ENCODE results near the gene ZNF587B.
"Not testable (repeated sequence)": the region's sequence is repeated elsewhere in the genome, so short reads cannot be mapped to it uniquely, and the experiment has no call there.

The ZNF587B gene

GRCh38 chr19:57819475-57820148 is 10.5 kb upstream of the ZNF587B start:
- peak; percentile 52 for DNase-seq

DNA sequence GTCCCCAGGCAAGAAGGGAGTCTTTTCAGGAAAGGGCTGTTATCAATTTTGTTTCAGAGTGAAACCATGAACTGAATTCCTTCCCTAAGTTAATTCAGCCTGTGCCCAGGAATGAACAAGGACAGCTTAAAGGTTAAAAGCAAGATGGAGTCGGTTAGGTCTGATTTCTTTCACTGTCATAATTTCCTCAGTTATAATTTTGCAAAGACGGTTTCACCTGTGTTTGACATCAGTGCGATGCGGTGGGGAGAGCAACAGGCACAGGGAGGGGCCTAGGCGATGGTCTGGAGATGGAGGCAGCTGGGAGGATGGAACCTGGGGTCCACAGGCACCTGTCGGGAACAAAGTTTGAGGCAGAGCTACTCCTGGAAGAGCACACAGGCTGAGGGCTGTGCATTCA is 9.5 kb upstream of the ZNF587B start:
- no peak for DNase-seq

GRCh38 chr19:57821095-57821494 is 9.0 kb upstream of the ZNF587B start:
- not testable (repeated sequence) for DNase-seq

GRCh38 chr19:57821501-57821900 is 8.6 kb upstream of the ZNF587B start:
- not testable (repeated sequence) for DNase-seq

DNA sequence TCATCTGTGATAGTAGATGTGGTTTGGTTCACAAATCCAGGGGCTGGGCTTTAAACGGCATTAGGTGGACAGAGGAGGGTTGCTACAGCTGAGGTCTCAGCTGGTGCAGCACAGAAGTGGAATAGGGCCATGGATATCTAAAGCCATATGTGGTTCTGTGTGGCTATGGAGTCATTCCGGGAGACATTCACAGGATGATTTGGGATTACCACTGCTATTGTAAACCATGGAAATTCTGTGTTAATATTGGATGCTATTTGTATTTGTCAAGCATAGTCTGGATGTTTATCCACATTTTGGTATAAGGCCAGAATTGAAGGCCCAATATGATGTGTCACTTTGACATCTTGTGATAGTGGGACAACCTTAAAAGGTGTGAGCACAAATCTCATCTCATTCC is 6.9 kb upstream of the ZNF587B start:
- DNase-seq, result not testable (repeated sequence)

GRCh38 chr19:57823608-57824007 is 6.5 kb upstream of the ZNF587B start:
- DNase-seq, result not testable (repeated sequence)

GRCh38 chr19:57825511-57825910 is 4.6 kb upstream of the ZNF587B start:
- DNase-seq, result no peak

GRCh38 chr19:57829316-57829715 is 783 bp upstream of the ZNF587B start:
- no peak for DNase-seq

GRCh38 chr19:57836991-57837390 is 6.9 kb downstream of the ZNF587B start:
- DNase-seq, result not testable (repeated sequence)

DNA sequence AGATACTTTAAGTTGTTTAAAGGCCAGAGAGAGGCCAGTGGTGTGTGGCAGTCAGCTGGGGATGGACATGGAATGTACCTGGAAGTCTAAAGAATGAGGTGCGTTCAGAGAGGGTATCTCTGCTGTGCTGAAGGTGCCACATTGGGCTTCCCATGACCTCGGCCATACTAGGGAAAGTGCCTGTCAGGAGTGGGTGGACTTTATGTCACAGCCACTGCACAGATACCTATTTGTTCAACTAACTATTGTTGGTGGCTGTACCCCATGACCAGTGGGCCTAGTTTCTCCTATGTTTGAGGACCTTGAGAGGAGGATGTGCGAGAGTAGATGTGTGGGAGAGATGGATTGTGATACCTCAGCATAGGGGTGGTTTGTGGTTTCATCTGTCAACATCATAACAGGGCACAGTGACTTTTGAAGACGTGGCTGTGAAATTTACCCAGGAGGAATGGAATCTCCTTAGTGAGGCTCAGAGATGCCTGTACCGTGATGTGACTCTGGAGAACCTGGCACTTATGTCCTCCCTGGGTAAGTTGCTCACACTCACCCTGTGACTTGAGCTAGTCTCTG is 8.6 kb downstream of the ZNF587B start:
- DNase-seq, result not testable (repeated sequence)

DNA sequence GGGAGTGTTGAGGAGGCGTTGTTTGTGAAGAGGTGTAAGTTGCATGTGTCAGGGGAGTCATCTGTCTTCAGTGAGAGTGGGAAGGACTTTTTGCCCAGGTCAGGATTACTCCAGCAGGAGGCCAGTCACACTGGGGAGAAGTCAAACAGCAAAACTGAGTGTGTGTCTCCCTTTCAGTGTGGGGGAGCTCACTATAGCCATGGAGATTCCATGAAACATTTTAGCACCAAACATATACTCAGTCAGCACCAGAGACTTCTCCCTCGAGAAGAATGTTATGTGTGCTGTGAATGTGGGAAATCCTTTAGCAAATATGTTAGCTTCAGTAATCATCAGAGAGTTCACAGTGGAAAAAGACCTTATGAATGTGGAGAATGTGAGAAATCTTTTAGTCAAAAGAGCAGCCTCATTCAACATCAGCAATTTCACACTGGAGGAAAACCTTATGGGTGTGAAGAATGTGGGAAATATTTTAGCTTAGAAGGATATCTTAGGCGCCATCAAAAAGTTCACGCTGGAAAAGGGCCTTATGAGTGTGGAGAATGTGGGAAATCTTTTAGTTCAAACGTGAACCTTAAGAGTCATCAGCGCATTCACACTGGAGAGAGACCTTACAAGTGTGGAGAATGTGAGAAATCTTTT is 11.1 kb downstream of the ZNF587B start:
- DNase-seq, result no peak

- not testable (repeated sequence) for DNase-seq
Measured at GRCh38 chr19:57847164-57847563, 17.1 kb downstream of the ZNF587B start.

- not testable (repeated sequence) for DNase-seq
Measured at GRCh38 chr19:57849162-57849665, 19.1 kb downstream of the ZNF587B start.

DNA sequence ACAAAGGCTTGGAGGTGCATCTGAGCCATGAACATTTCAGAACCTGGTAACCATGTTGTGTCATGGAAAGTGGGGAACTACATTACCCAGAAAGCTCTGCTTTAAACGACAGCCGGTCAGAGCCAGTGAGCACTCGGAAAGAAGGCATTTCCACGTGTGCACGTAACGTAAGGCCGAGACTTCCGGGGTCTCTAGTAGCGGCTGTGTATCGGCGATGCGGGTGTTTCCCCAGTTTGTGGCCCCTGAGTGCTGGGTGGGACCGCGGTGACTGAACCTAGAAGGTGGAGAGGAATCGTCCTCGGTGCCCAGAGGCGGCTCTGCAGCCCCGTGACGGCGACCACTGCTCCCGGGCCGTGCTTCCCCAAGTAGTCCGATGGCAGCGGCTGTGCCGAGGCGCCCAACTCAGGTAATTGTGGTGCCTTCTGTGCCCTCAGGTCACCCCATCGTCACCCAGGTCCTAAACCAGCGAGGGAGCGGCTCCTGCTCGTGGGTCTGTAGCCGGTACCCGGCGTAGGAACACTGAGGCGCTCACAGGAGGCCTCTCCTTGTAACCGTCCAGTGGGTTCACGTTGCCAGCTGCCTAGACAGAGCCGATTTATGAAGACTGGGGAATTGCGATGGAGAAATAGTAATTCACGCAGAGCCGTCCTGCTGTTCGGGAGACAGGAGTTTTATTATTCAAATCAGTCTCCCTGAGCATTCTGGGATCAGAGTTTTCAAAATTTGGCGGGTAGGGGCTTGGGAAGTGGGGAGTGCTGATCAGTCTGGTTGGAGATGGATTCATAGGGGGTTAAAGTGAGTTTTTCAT is 19.8 kb downstream of the ZNF587B start, which contains the start of gene ZNF587:
TSS of gene ZNF587 (plus strand) at position 194 of the 808 bp plus-strand sequence. CDS start at position 374, 180 bp downstream.
- DNase-seq, result not testable (repeated sequence)

DNA sequence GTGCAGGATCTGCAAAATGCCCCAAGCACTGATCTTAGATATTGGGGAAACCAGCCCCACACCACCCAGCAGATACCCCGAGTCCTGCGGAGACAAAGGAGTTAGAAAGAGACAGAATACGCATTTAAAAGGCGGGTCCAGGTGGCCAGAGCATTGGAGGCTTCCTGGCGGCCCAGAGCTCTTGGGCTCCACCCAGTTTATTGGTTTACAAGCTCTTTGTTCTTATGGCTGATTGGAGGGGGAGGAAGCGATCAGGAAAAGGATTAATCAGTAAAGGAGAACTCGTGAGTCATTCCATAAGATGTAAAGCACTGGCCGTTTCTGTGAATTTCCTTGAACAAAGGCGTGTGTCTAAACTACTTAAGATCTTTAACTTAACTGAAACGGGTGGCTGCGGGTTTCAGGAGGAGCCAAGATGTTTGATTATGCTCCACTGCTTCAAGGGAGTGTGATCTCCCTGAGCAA is 20.5 kb downstream of the ZNF587B start:
- DNase-seq, result no peak

DNA sequence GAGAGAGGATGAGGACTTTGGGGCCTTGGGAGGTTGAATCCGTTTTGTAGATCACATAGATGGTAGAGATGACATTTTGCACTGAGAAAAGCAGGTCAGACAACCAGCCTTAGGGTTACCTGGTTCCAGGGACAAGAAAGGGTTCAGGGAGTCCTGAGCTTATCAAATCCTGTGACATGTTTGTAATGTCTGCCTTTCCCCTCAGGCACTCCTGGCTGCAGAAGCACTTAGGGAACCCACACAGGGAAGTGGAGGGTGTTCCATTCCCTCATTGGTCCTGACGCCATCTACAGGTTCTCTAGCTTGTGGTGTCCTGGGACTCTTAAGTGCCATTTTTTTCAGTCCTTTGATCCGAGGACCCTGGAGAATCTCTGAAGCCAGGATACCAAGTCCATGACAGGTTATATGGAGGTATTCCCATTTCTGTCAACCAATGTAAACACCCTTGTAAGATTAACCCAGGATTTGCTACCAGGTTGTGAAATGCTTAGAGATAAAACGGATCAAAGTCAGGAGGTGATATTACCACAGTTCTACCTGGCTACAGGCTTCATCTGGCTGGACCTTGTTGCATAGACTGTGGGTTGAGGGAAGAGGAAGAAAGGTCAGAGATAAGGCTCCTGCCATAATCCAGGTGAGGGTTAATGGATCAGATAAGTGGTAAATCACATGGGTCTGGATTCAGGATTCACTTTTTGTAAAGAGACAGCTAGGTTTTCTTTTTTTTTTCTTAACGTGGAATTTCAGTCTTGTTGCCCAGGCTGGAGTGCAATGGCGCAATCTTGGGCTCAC is 21.9 kb downstream of the ZNF587B start:
- DNase-seq, result not testable (repeated sequence)

DNA sequence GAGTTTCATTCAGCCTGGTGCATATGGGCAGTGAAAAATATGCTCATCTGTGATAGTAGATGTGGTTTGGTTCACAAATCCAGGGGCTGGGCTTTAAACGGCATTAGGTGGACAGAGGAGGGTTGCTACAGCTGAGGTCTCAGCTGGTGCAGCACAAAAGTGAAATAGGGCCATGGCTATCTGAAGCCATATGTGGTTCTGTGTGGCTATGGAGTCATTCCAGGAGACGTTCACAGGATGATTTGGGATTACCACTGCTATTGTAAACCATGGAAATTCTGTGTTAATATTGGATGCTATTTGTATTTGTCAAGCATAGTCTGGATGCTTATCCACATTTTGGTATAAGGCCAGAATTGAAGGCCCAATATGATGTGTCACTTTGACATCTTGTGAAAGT is 24.0 kb downstream of the ZNF587B start:
- DNase-seq, result not testable (repeated sequence)

DNA sequence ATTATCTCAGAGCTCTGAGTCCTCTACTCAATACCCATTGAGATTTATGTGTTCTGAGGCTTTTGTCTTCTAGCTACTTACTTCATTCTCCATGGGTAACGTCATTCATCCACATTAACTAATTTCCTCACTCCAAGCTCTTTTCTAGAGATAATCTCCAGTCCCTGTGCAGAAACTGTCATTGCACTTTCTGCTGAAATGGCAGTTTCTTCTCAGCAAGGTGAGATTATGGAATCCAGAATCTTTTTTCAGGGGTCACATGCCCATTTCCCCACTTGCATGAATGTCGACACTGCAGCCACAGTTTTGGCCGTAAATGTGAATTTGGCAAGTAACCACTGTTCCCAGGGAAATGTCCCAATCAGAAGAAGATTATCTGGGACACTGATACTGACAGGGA is 32.3 kb downstream of the ZNF587B start:
- DNase-seq, result not testable (repeated sequence)

DNA sequence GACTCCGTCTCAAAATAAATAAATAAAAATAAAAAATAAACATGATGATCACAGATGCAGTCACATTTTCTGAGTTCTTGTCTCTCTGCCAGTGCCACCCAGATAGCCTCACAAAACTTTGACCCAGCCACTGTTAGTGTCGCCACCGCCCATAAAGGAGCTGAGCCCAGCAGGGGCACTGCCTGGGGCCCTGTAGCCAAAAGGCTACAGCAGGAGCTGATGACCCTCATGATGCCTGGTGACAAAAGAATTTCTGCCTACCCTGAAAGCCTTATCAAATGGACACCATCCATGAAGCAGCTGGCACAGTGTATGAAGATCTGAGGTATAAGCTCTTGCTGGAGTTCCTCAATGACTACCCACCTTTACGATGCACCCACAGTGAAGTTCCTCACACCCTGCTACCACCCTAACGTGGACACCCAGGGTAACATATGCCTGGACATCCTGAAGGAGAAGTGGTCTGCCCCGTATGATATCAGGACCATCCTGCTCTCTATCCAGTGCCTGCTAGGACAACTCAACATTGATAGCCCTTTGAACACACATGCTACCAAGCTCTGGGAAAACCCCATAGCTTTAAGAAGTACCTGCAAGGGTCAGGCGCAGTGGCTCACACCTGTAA is 37.9 kb downstream of the ZNF587B start:
- no peak for DNase-seq

DNA sequence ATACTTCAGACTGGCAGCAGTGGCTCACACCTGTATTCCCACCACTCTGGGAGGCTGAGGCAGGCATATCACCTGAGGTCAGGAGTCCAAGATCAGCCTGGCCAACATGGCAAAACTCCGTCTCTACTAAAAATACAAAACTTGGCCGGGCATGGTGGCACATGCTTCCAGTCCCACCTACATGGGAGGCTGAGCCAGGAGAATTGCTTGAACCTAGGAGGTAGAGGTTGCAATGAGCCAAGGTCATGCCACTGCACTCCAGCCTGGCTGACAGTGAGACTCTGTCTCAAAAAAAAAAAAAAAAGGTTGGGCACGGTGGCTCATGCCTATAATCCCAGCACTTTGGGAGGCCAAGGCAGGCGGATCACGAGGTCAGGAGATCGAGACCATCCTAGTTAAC is 39.6 kb downstream of the ZNF587B start:
- not testable (repeated sequence) for DNase-seq

DNA sequence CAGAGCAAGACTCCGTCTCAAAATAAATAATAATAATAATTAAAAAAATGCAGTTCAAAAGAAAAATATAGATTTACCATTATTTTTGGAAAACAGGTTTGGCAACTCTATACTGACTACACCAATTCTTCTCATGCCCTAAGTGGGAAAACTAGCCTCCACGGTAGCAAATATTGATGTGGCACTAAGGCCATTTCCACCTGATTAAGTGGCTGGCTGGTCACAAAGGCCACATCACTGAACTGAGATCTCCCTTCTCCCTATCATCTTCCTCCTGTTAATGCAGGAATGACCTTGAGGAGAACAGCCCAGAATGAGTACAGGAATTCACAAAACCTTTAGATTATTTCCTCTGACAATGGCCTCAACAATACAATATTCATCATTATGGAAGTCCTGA is 40.1 kb downstream of the ZNF587B start:
- no peak for DNase-seq

- no peak for DNase-seq
Measured at GRCh38 chr19:57872450-57872849, 42.4 kb downstream of the ZNF587B start.

All from NCI-H1417 treated with DMSO at 0.1 percent for 48 hours (cell line).